Esophagus muscularis mucosa (tissue), 4 donors: ENCODE measurements around the gene TLE4. TPM values are rescaled to one million over a fixed set of nuclear protein-coding genes. Genes with fewer than 3 reads are reported as not detected.
"Not testable (repeated sequence)": the region's sequence is repeated elsewhere in the genome, so short reads cannot be mapped to it uniquely, and the experiment has no call there.

Source experiments
- DNase-seq: peaks from one replicate; pipeline ENCODE4 v3.0.0-alpha.2; 2017; ENCODE audit errors: extremely low spot score
- H3K27ac ChIP-seq, 4 donors: fragments of 200-600 bp; sonication (generic); replicated peaks in 1 of 4; 1 replicate in 3 of 4; 2 replicates in 1 of 4; pipeline ENCODE4 v1.5.1; 2016 to 2019; ENCODE audit warnings: mild to moderate bottlenecking in 1 of 4
- H3K27me3 ChIP-seq, 4 donors: fragments of 200-600 bp; sonication (generic); one replicate each; pipeline versions ENCODE4 v1.5.1 to v1.6.0; 2016 to 2019
- H3K36me3 ChIP-seq, 4 donors: fragments of 200-600 bp; sonication (generic); one replicate each; pipeline ENCODE4 v1.5.1; 2016 to 2019
- H3K4me1 ChIP-seq, 4 donors: fragments of 200-600 bp; sonication (generic); one replicate each; pipeline ENCODE4 v1.5.1; 2016 to 2019
- H3K4me3 ChIP-seq, 4 donors: fragments of 200-600 bp; sonication (generic); 1 replicate in 2 of 4; 2 replicates in 2 of 4; pipeline ENCODE4 v1.5.1; 2016 to 2019; ENCODE audit warnings: mild to moderate bottlenecking in 4 of 4, moderate library complexity in 1 of 4
- H3K9me3 ChIP-seq, 4 donors: fragments of 200-600 bp; sonication (generic); 1 replicate in 3 of 4; 2 replicates in 1 of 4; pipeline ENCODE4 v1.5.1; 2016 to 2019
- CTCF ChIP-seq, 3 experiments: fragments of 200-600 bp in 2 of 3; fragments of 450-650 bp in 1 of 3; sonication (generic) in 2 of 3; IDR thresholded peaks; one replicate each; pipeline ENCODE4 v1.5.1; 2017 to 2019; ENCODE audit warnings: antibody characterized with exemption in 3 of 3, mild to moderate bottlenecking in 2 of 3, moderate library complexity in 1 of 3
- EP300 ChIP-seq: sonication (generic); formaldehyde crosslinking; IDR thresholded peaks from one replicate; pipeline ENCODE4 v1.6.1; 2017; ENCODE audit warnings: antibody characterized with exemption
- POLR2A ChIP-seq: fragments of 450-650 bp; IDR thresholded peaks from one replicate; pipeline ENCODE4 v1.6.1; 2017; ENCODE audit warnings: antibody characterized with exemption, moderate library complexity, mild to moderate bottlenecking, low read depth
- POLR2AphosphoS5 ChIP-seq, 2 donors: sonication (generic); formaldehyde crosslinking; IDR thresholded peaks; one replicate each; pipeline ENCODE4 v1.6.1; 2017; ENCODE audit warnings: antibody characterized with exemption in 2 of 2
- WGBS: methylation state at CpG from one replicate; pipeline ENCODE4 v1.1.5; 2018; 5-methylcytosine and 5-hydroxymethylcytosine counted together
- intact Hi-C: fragments of 100-400 bp; cut with DNase I; formaldehyde crosslinking; loops from one replicate; pipeline ENCODE4 v1.15.1; 2023
- total RNA-seq, 4 donors: library from RNA; depleted of rRNA; stranded (reverse); fragments of >200 nt; gene quantifications; one replicate each; pipeline versions ENCODE4 v1.1.0 to v1.2.1, GENCODE V29; 2016

TLE4 gene
- total RNA-seq, 4 donors from 2014 or later = 30.0 to 36.1 (median 34.3) TPM

DNA sequence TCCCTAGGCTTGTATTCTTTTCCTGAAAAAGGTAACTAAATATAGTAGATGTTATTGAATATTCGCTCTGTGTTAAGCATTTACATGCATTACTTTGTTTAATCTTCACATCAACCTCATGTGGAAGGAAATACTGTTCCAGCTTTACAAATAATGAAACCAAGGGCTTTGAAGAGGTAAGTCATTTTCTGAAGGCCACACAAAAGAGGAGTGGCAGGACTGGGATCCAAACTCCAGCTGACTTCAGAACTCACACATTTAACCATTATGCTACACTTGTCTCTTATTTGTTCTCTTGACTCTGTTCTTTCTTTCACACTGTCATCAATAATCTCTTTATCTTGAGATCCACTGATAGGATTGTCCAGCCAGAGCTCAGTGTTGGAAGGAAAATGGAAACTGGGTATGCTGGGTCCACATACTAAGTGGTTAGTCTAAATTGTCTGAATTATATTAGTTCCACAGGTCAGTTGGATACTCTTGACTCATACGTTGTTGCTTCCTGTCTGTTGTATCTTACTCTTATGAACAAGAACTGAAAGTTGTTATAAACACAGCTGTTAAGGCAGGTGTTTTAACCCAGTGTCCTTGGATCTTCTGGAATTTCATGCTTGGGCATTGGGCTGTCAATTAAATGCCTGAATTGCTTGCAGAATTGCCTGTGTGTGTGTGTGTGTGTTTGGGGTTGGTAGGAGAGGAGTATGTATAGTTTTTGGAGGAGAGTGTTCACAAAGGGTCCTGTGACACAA, 65.6 kb downstream of the TLE4 start:
- TF ChIP-seq POLR2AphosphoS5 (IDR thresholded peaks at IDR 0.05) (no peak), EP300 (no peak), CTCF (IDR thresholded peaks at IDR 0.05) (no peak), POLR2A (no peak)
- no peak for DNase-seq
- H3K4me1 ChIP-seq = no peaks in the 10 kb centered on the region
- H3K27me3 ChIP-seq = no peaks in the 10 kb centered on the region
- no peaks in the 10 kb centered on the region for H3K36me3 ChIP-seq
- H3K27ac ChIP-seq = no peak overlapping the region
- H3K4me3 ChIP-seq = no peak overlapping the region
- peaks cover 0 to 4% (median 0%) of the 10 kb centered on the region in 4 donors for H3K9me3 ChIP-seq
- WGBS = 79% methylated on average over 2 of the region's 2 CpGs
- intact Hi-C loops = no loop called here

- Histone ChIP-seq H3K9me3 (peaks cover 0 to 4% (median 0%) of the 10 kb centered on the region in 4 donors), H3K4me1 (no peaks in the 10 kb centered on the region), H3K36me3 (no peaks in the 10 kb centered on the region), H3K27ac (no peak overlapping the region), H3K4me3 (no peak overlapping the region), H3K27me3 (no peaks in the 10 kb centered on the region)
- no peak for DNase-seq
- 100% methylated on average over 2 of the region's 2 CpGs for WGBS
- TF ChIP-seq CTCF (IDR thresholded peaks at IDR 0.05) = no peak
- TF ChIP-seq POLR2AphosphoS5 (IDR thresholded peaks at IDR 0.05) = no peak
- TF ChIP-seq EP300 = no peak
- TF ChIP-seq POLR2A = no peak
- intact Hi-C loops = no loop called here
Observed at GRCh38 chr9:79638806-79639205, 67.0 kb downstream of the TLE4 start.

GRCh38 chr9:79639354-79639753, 67.6 kb downstream of the TLE4 start:
- Histone ChIP-seq H3K27me3 (no peaks in the 10 kb centered on the region), H3K4me1 (no peaks in the 10 kb centered on the region), H3K4me3 (no peak overlapping the region), H3K36me3 (peaks cover 0 to 4% (median 0%) of the 10 kb centered on the region in 4 donors), H3K27ac (no peak overlapping the region), H3K9me3 (peaks cover 0 to 4% (median 0%) of the 10 kb centered on the region in 4 donors)
- intact Hi-C loops = no loop called here
- no peak for DNase-seq
- WGBS = 100% methylated on average over 1 of the region's 1 CpG
- TF ChIP-seq POLR2A (no peak), EP300 (no peak), POLR2AphosphoS5 (IDR thresholded peaks at IDR 0.05) (no peak), CTCF (IDR thresholded peaks at IDR 0.05) (no peak)

- H3K27me3 ChIP-seq, DNase-seq, H3K4me3 ChIP-seq, H3K27ac ChIP-seq, intact Hi-C loops, H3K9me3 ChIP-seq, H3K4me1 ChIP-seq, H3K36me3 ChIP-seq: not testable (repeated sequence)
- WGBS = 94% methylated on average over 3 of the region's 3 CpGs
Observed at GRCh38 chr9:79640067-79640466, 68.3 kb downstream of the TLE4 start.

GRCh38 chr9:79641070-79641469, 69.3 kb downstream of the TLE4 start:
- intact Hi-C loops = no loop called here
- H3K27ac ChIP-seq = no peak overlapping the region
- no peaks in the 10 kb centered on the region for H3K4me1 ChIP-seq
- TF ChIP-seq EP300 = no peak
- no peak for TF ChIP-seq CTCF (IDR thresholded peaks at IDR 0.05)
- TF ChIP-seq POLR2AphosphoS5 (IDR thresholded peaks at IDR 0.05) = no peak
- TF ChIP-seq POLR2A = no peak
- 67% methylated on average over 1 of the region's 1 CpG for WGBS
- peaks cover 0 to 6% (median 0%) of the 10 kb centered on the region in 4 donors for H3K36me3 ChIP-seq
- no peak for DNase-seq
- no peak overlapping the region for H3K4me3 ChIP-seq
- H3K27me3 ChIP-seq = no peaks in the 10 kb centered on the region
- peaks cover 0 to 4% (median 0%) of the 10 kb centered on the region in 4 donors for H3K9me3 ChIP-seq
